ENCODE measurements around the gene TRIM2. TPM values are rescaled to one million over a fixed set of nuclear protein-coding genes. Genes with fewer than 3 reads are reported as not detected.

The TRIM2 gene
- total RNA-seq, 4 donors from 2014 or later, result 2.6 to 7.2 (median 3.8) TPM

- in situ Hi-C loops (cut with MboI; ENCODE audit: low sequenced_read_pairs in 4 of 4) (loop anchor here in 2 of 4 donors (5.0 to 25.0 kb wide), 2 partner anchors 103 to 173 kb away; partner anchors contain the start of gene TRIM2 (in 1 of the 2)), intact Hi-C loops (cut with DNase I; ENCODE audit: low total_unique reads) (loop anchor here (5.0 kb wide), 1 partner anchor 108 kb away; no protein-coding TSS in a partner anchor)
- H3K4me3 ChIP-seq, result no peak overlapping the region
- TF ChIP-seq POLR2A (IDR thresholded peaks at IDR 0.05) (no peak), CTCF (IDR thresholded peaks at IDR 0.05 in 4 of 5, conservative IDR thresholded peaks at IDR 0.05 in 1 of 5) (no peak)
- H3K27ac ChIP-seq, result no peak overlapping the region
- H3K9me3 ChIP-seq, result no peaks in the 10 kb centered on the region
- DNase-seq (no peak), ATAC-seq (no peak)
- peaks cover 0 to under 1% of the 10 kb centered on the region in 2 donors for H3K36me3 ChIP-seq
- H3K27me3 ChIP-seq, result no peaks in the 10 kb centered on the region
- H3K4me1 ChIP-seq, result no peaks in the 10 kb centered on the region
Measured at GRCh38 chr4:153314915-153315314, 110.7 kb downstream of the TRIM2 start.

- Histone ChIP-seq H3K4me3 (no peak overlapping the region), H3K4me1 (no peaks in the 10 kb centered on the region), H3K36me3 (peaks cover 0 to 6% of the 10 kb centered on the region in 2 donors), H3K27ac (no peak overlapping the region), H3K9me3 (no peaks in the 10 kb centered on the region), H3K27me3 (no peaks in the 10 kb centered on the region)
- ATAC-seq (peak in 1 of 2 donors; percentile 44), DNase-seq (no peak)
- no peak for TF ChIP-seq POLR2A (IDR thresholded peaks at IDR 0.05)
- TF ChIP-seq CTCF (IDR thresholded peaks at IDR 0.05 in 4 of 5, conservative IDR thresholded peaks at IDR 0.05 in 1 of 5), result peak; percentile 30 to 65 (median 47)
- in situ Hi-C loops (cut with MboI; ENCODE audit: low sequenced_read_pairs in 4 of 4), result loop anchor here in 2 of 4 donors (5.0 to 25.0 kb wide), 2 partner anchors 107 to 177 kb away; partner anchors contain the start of gene TRIM2 (in 1 of the 2)
- intact Hi-C loops (cut with DNase I; ENCODE audit: low total_unique reads), result loop anchor here (1.0 to 5.0 kb wide), 2 partner anchors 112 to 176 kb away; no protein-coding TSS in a partner anchor
Measured at GRCh38 chr4:153318696-153319320, 114.6 kb downstream of the TRIM2 start.

- H3K4me3 ChIP-seq, result no peak overlapping the region
- in situ Hi-C loops (cut with MboI; ENCODE audit: low sequenced_read_pairs in 4 of 4), result loop anchor here in 3 of 4 donors (5.0 to 25.0 kb wide), 3 partner anchors 110 to 180 kb away; partner anchors contain the start of gene TRIM2 (in 1 of the 3)
- no peaks in the 10 kb centered on the region for H3K27me3 ChIP-seq
- no peak for ATAC-seq
- peaks cover 3 to 6% of the 10 kb centered on the region in 2 donors for H3K36me3 ChIP-seq
- no peak for TF ChIP-seq CTCF (IDR thresholded peaks at IDR 0.05 in 4 of 5, conservative IDR thresholded peaks at IDR 0.05 in 1 of 5)
- no peak for TF ChIP-seq POLR2A (IDR thresholded peaks at IDR 0.05)
- H3K27ac ChIP-seq, result no peak overlapping the region
- DNase-seq, result no peak
- intact Hi-C loops (cut with DNase I; ENCODE audit: low total_unique reads), result no loop called here
- no peaks in the 10 kb centered on the region for H3K9me3 ChIP-seq
- no peaks in the 10 kb centered on the region for H3K4me1 ChIP-seq
Measured at GRCh38 chr4:153322791-153323190, 118.5 kb downstream of the TRIM2 start.

- Histone ChIP-seq H3K9me3 (no peaks in the 10 kb centered on the region), H3K27me3 (no peaks in the 10 kb centered on the region), H3K4me3 (no peak overlapping the region), H3K4me1 (no peaks in the 10 kb centered on the region), H3K27ac (no peak overlapping the region), H3K36me3 (peaks cover 3 to 6% of the 10 kb centered on the region in 2 donors)
- ATAC-seq, result no peak
- intact Hi-C loops (cut with DNase I; ENCODE audit: low total_unique reads) (no loop called here), in situ Hi-C loops (cut with MboI; ENCODE audit: low sequenced_read_pairs in 4 of 4) (loop anchor here in 3 of 4 donors (5.0 to 25.0 kb wide), 3 partner anchors 112 to 182 kb away; partner anchors contain the start of gene TRIM2 (in 1 of the 3))
- TF ChIP-seq POLR2A (IDR thresholded peaks at IDR 0.05) (no peak), CTCF (IDR thresholded peaks at IDR 0.05 in 4 of 5, conservative IDR thresholded peaks at IDR 0.05 in 1 of 5) (no peak)
- DNase-seq, result no peak
Measured at GRCh38 chr4:153324046-153324445, 119.8 kb downstream of the TRIM2 start.
